Keratinocyte (primary cell): Measurements from ENCODE around the gene DSE.

ENCODE experiments used
- CTCF ChIP-seq, 3 experiments: IDR thresholded peaks in 1 of 3; conservative IDR thresholded peaks in 1 of 3; optimal IDR thresholded peaks in 1 of 3; 2 replicates in 2 of 3; 3 replicates in 1 of 3; pipeline versions ENCODE3 to v1.5.1; 2011; ENCODE audit warnings: low read length in 3 of 3, mild to moderate bottlenecking in 3 of 3, moderate library complexity in 2 of 3, control low read depth in 1 of 3, inconsistent platforms in 1 of 3; ENCODE audit not compliant: insufficient read depth in 2 of 3; ENCODE audit errors: extremely low read depth in 1 of 3
- EZH2 ChIP-seq: IDR thresholded peaks from one replicate; pipeline ENCODE4 v1.6.1; 2012; ENCODE audit warnings: inconsistent platforms, mild to moderate bottlenecking, low read length, moderate library complexity

GRCh38 chr6:116483616-116484015 is 112.9 kb downstream of the DSE start:
- no peak for TF ChIP-seq CTCF (optimal IDR thresholded peaks at IDR 0.05 in 1 of 3, IDR thresholded peaks at IDR 0.05 in 1 of 3, conservative IDR thresholded peaks at IDR 0.05 in 1 of 3; ENCODE audit: extremely low read depth in 1 of 3, insufficient read depth in 2 of 3, low read length in 3 of 3)
- no peak for TF ChIP-seq EZH2
